Measurements from ENCODE around the gene BAIAP2L1. TPM values are rescaled to one million over a fixed set of nuclear protein-coding genes. Genes with fewer than 3 reads are reported as not detected.

The BAIAP2L1 gene
- total RNA-seq, 4 donors from 2014 or later: 15.3 to 28.2 (median 19.8) TPM

DNA sequence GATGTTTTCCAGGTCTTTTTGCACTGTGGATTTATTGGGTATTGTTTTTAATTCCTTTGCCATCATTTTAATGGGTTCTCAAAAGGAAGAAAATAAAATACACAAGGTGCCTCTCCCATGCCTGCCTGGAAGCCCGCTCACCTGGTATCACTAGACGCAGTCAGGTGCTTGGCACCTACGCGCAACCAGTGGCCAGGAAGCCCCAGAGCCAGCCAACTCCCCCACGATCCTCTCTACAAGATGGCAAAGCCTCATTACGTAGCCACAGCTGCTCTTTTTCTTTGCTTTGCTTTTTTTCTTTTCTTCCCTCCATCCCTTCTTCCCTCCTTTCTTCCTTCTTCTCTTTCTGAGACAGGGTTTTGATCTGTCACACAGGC, 34.3 kb downstream of the BAIAP2L1 start:
- no peak for TF ChIP-seq CTCF (IDR thresholded peaks at IDR 0.05)
- no peak for TF ChIP-seq POLR2A (IDR thresholded peaks at IDR 0.05)
- 96 to 99% methylated on average over 6 of the region's 6 CpGs for WGBS, 2 donors
- Histone ChIP-seq H3K4me1 (peaks cover 10 to 11% of the 10 kb centered on the region in 2 donors), H3K36me3 (no peaks in the 10 kb centered on the region), H3K27me3 (no peaks in the 10 kb centered on the region), H3K27ac (no peak overlapping the region), H3K9me3 (no peaks in the 10 kb centered on the region), H3K4me3 (replicated peaks in 1 of 3) (no peak overlapping the region)
- DNase-seq: no peak
- intact Hi-C loops (cut with DNase I): no loop called here

- no peak for DNase-seq
These were observed 34.9 kb downstream of the BAIAP2L1 start for GRCh38 chr7:98365863-98366561.

DNA sequence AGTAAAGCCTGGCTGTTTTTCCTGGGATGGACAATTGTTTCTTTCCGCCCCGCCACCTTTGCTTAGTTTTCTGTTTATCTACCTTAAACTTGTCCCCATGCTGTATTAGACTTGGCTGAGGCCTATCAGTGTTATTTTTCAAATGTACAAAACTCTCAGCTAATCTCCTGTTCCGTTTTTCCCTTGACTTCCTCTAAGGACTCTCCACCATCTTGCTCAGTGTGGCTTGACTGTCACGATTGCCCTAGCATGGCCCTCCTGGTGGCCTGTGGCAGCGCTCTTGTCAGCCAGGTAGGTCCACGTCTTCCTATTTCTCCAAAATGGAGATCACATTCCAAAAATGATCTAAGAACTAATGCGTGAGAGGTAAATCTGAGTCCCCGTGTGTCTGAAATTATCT, 36.7 kb downstream of the BAIAP2L1 start:
- Histone ChIP-seq H3K27ac (no peak overlapping the region), H3K4me3 (replicated peaks in 1 of 3) (no peak overlapping the region), H3K27me3 (no peaks in the 10 kb centered on the region), H3K9me3 (no peaks in the 10 kb centered on the region), H3K36me3 (no peaks in the 10 kb centered on the region), H3K4me1 (peaks cover 9 to 16% of the 10 kb centered on the region in 2 donors)
- 97% methylated on average over 8 of the region's 8 CpGs for WGBS, 2 donors
- DNase-seq: no peak
- no peak for TF ChIP-seq POLR2A (IDR thresholded peaks at IDR 0.05)
- no peak for TF ChIP-seq CTCF (IDR thresholded peaks at IDR 0.05)
- intact Hi-C loops (cut with DNase I): no loop called here

More at GRCh38 chr7:98365863-98366561, 34.9 kb downstream of the BAIAP2L1 start:
- Histone ChIP-seq H3K27me3 (no peaks in the 10 kb centered on the region), H3K4me3 (replicated peaks in 1 of 3) (no peak overlapping the region), H3K27ac (no peak overlapping the region), H3K9me3 (no peaks in the 10 kb centered on the region), H3K36me3 (no peaks in the 10 kb centered on the region), H3K4me1 (peaks cover 10 to 11% of the 10 kb centered on the region in 2 donors)
- TF ChIP-seq CTCF (IDR thresholded peaks at IDR 0.05): no peak
- TF ChIP-seq POLR2A (IDR thresholded peaks at IDR 0.05): no peak
- intact Hi-C loops (cut with DNase I): no loop called here
- WGBS, 2 donors: 79 to 82% methylated on average over 11 of the region's 11 CpGs

- Histone ChIP-seq H3K36me3 (no peaks in the 10 kb centered on the region), H3K27me3 (no peaks in the 10 kb centered on the region), H3K4me1 (peaks cover 9 to 16% of the 10 kb centered on the region in 2 donors), H3K4me3 (replicated peaks in 1 of 3) (no peak overlapping the region), H3K9me3 (no peaks in the 10 kb centered on the region), H3K27ac (peak overlapping the region in 1 of 3 donors; percentile 1)
- DNase-seq: peak; percentile 15 to 23
- TF ChIP-seq POLR2A (IDR thresholded peaks at IDR 0.05) (no peak), CTCF (IDR thresholded peaks at IDR 0.05) (no peak)
- intact Hi-C loops (cut with DNase I): no loop called here
- 84 to 87% methylated on average over 4 of the region's 4 CpGs for WGBS, 2 donors
These were observed 38.4 kb downstream of the BAIAP2L1 start for GRCh38 chr7:98362517-98362916.

All from thyroid gland (tissue), 4 donors.